Activated B cell treated with CpG ODN at 0.5 μM for 24 hours (primary cell): ENCODE results near the gene CENPT. TPM values are rescaled to one million over a fixed set of nuclear protein-coding genes. Genes with fewer than 3 reads are reported as not detected.

Experiments
- ATAC-seq: fragments of 200-7000 bp; cut with Tn5 transposase; one replicate; pipeline ENCODE4 v1.10.0; 2021; ENCODE audit warnings: low read depth, mild to moderate bottlenecking, moderate library complexity
- CTCF ChIA-PET: fragments of 350-600 bp; sonication (Branson Sonifier 250); formaldehyde crosslinking; loops from one replicate; lab custom pipeline; 2021; ENCODE audit warnings: antibody characterized with exemption; lab: Charles Lee
- POLR2A ChIA-PET: fragments of 350-600 bp; sonication (Branson Sonifier 250); formaldehyde crosslinking; loops from one replicate; lab custom pipeline; 2021; ENCODE audit warnings: antibody characterized with exemption; lab: Charles Lee
- DNase-seq: peaks from one replicate; pipeline ENCODE4 v3.0.0; 2022
- H3K27ac Mint-ChIP-seq: one replicate; pipeline ENCODE4 v1.8.0; 2020; ENCODE audit warnings: mixed read lengths
- H3K27me3 Mint-ChIP-seq: one replicate; pipeline ENCODE4 v1.8.0; 2021; ENCODE audit warnings: mixed read lengths
- H3K36me3 Mint-ChIP-seq: one replicate; pipeline ENCODE4 v1.8.0; 2021; ENCODE audit warnings: low read depth, mixed read lengths
- H3K4me1 Mint-ChIP-seq: one replicate; pipeline ENCODE4 v1.8.0; 2021; ENCODE audit warnings: mixed read lengths
- H3K4me3 Mint-ChIP-seq: one replicate; pipeline ENCODE4 v1.8.0; 2020; ENCODE audit warnings: mild to moderate bottlenecking, mixed read lengths
- H3K9me3 Mint-ChIP-seq: one replicate; pipeline ENCODE4 v1.8.0; 2020; ENCODE audit warnings: mixed read lengths
- CTCF ChIP-seq: fragments of 200-600 bp; IDR thresholded peaks from one replicate; pipeline ENCODE4 v1.8.0; 2022; ENCODE audit warnings: antibody characterized with exemption, mild to moderate bottlenecking
- intact Hi-C: fragments of 100-400 bp; cut with micrococcal nuclease; formaldehyde crosslinking; loops from one replicate; pipeline ENCODE4 v1.15.1; 2024
- total RNA-seq: library from RNA; stranded (reverse); gene quantifications from 2 replicates; pipeline ENCODE4 v1.2.3, GENCODE V29; 2022

Gene CENPT
- total RNA-seq, 1 donor from 2014 or later, result 54.2 TPM

DNA sequence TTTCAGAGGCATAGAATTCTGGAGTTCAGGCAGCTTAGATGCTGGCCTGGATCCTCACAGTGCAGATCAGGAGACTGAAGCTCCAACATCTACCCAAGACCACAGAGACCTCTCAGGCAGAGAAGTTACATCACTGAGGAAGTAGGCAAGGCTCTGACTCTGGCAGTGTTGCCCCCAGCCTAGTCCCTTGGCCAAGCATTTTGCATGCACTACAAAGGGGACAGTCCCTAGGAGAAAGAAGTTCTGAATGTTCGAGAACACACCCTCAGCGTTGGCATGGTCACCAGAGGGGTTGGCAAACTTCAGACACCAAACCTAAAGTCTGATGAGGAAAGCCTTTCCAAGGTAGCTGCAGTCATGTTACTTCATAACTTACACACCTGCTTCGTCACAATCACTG lies 43.6 kb downstream of the CENPT start:
- no peaks in the 10 kb centered on the region for H3K9me3 Mint-ChIP-seq
- peaks cover 40% of the 10 kb centered on the region for H3K36me3 Mint-ChIP-seq
- no peak for TF ChIP-seq CTCF
- peaks cover 71% of the 10 kb centered on the region for H3K4me1 Mint-ChIP-seq
- peak overlapping the region; percentile 96 for H3K4me3 Mint-ChIP-seq
- intact Hi-C loops, result loop anchor here (10.0 kb wide), 2 partner anchors 559 to 1581 kb away; partner anchors contain the start of genes FHOD1, SLC9A5 and TERF2
- ChIA-PET CTCF (interaction anchor here (0.9 to 2.6 kb wide), 3 partner anchors 12 to 237 kb away, joined by 3 to 17 read pairs (median 4); partner anchors contain the start of gene GFOD2), POLR2A (interaction anchor here (0.6 to 4.5 kb wide), 8 partner anchors 52 to 571 kb away, joined by 4 to 20 read pairs (median 6); partner anchors contain the start of gene GFOD2)
- peak overlapping the region; percentile 96 for H3K27ac Mint-ChIP-seq
- H3K27me3 Mint-ChIP-seq, result no peaks in the 10 kb centered on the region
- DNase-seq, result peak; percentile 37
- peak; percentile 26 for ATAC-seq

DNA sequence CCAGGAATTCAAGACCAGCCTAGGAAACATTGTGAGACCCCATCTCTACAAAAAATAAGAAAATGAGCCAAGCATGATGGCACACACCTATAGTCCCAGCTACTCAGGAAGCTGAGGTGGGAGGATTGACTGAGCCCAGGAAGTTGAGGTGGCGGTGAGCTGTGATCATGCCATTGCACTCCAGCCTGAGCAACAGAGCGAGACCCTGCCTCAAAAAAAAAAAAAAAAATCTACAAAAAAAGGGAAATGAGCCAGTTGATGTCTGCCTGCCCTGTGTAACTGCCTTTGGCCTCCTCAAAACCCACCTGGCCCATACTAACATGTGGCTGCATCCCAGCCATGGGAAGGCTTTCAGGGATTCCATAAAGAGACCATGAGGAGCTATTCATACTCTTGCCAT lies 45.6 kb downstream of the CENPT start:
- peak; percentile 6 for ATAC-seq
- H3K9me3 Mint-ChIP-seq, result no peaks in the 10 kb centered on the region
- TF ChIP-seq CTCF, result no peak
- H3K36me3 Mint-ChIP-seq, result peaks cover 54% of the 10 kb centered on the region
- H3K27me3 Mint-ChIP-seq, result no peaks in the 10 kb centered on the region
- intact Hi-C loops, result loop anchor here (2.0 to 10.0 kb wide), 3 partner anchors 15 to 1583 kb away; partner anchors contain the start of genes FHOD1, SLC9A5 and TERF2
- H3K27ac Mint-ChIP-seq, result peak overlapping the region; percentile 77
- CTCF ChIA-PET, result interaction anchor here (0.6 to 2.5 kb wide), 6 partner anchors 15 to 291 kb away, joined by 3 to 13 read pairs (median 4); no protein-coding TSS in a partner anchor
- peaks cover 76% of the 10 kb centered on the region for H3K4me1 Mint-ChIP-seq
- POLR2A ChIA-PET, result interaction anchor here (0.6 to 4.5 kb wide), 11 partner anchors 15 to 488 kb away, joined by 3 to 20 read pairs (median 4); partner anchors contain the start of gene GFOD2
- H3K4me3 Mint-ChIP-seq, result peak overlapping the region; percentile 52
- DNase-seq, result peak; percentile 35

DNA sequence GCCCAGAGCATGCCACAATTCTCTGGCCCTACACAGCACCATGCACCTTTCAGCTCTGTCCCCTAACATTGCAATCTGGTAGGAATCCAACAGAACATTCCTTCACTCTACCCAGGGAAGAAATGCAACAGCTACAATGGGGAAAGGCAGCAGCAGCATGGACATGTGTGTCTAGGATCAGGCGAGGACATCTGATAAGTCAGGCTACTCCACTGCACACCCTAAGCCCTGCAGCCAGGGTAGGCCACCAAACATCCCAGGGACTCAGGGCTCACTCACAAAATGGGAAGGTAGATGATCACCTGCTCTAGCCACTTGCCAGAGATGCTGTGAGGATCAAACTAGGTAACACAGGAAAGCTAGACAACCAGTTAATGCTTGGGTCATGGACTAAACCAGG lies 46.3 kb downstream of the CENPT start:
- no peak for ATAC-seq
- ChIA-PET CTCF (interaction anchor here (0.7 to 2.5 kb wide), 4 partner anchors 15 to 255 kb away, joined by 3 to 13 read pairs (median 6); no protein-coding TSS in a partner anchor), POLR2A (interaction anchor here (0.6 to 4.5 kb wide), 9 partner anchors 15 to 424 kb away, joined by 3 to 20 read pairs (median 4); partner anchors contain the start of gene GFOD2)
- H3K27me3 Mint-ChIP-seq, result no peaks in the 10 kb centered on the region
- H3K27ac Mint-ChIP-seq, result peak overlapping the region; percentile 77
- intact Hi-C loops, result loop anchor here (2.0 to 10.0 kb wide), 3 partner anchors 14 to 1584 kb away; partner anchors contain the start of genes FHOD1, SLC9A5 and TERF2
- no peak for DNase-seq
- H3K36me3 Mint-ChIP-seq, result peaks cover 57% of the 10 kb centered on the region
- no peak overlapping the region for H3K4me3 Mint-ChIP-seq
- peaks cover 77% of the 10 kb centered on the region for H3K4me1 Mint-ChIP-seq
- no peak for TF ChIP-seq CTCF
- no peaks in the 10 kb centered on the region for H3K9me3 Mint-ChIP-seq

DNA sequence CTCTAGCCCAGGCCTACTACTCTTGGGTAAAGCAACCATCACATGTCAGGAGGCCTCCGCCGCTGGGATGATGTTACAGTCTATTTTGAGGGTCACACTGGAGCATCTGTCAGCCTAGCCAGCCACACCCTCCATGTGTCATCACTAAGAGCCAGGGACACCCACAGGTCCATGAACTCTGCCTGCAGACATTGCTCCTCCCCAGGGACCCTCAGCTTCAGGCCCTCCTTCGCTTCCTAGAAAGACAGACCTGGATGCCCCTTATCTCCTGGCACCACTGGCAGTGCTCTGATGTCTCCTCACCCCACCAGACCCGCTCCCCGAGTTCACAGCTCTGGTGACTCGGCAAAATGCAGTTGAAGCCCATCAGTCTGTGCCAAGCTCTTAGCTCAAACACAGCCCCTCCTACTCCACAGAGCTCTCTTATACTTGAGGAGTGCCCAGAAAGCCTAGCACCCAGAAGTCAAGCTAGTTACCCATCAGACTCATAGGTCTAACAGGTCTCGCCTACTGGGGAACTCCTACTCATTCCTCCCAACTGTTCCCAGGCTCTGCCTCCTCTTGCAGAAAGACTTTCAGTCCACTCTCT lies 47.1 kb downstream of the CENPT start:
- ChIA-PET CTCF (interaction anchor here (1.4 to 2.5 kb wide), 3 partner anchors 16 to 128 kb away, joined by 4 to 13 read pairs (median 9); no protein-coding TSS in a partner anchor), POLR2A (interaction anchor here (4.5 kb wide), 1 partner anchor 81 kb away, joined by 20 read pairs; the partner anchor contains the start of gene GFOD2)
- Mint-ChIP-seq H3K4me1 (peaks cover 72% of the 10 kb centered on the region), H3K27ac (peak overlapping the region; percentile 56), H3K36me3 (peaks cover 56% of the 10 kb centered on the region), H3K27me3 (no peaks in the 10 kb centered on the region), H3K4me3 (no peak overlapping the region), H3K9me3 (no peaks in the 10 kb centered on the region)
- intact Hi-C loops, result loop anchor here (2.0 to 10.0 kb wide), 3 partner anchors 14 to 1584 kb away; partner anchors contain the start of genes FHOD1, SLC9A5 and TERF2
- ATAC-seq (no peak), DNase-seq (no peak)
- TF ChIP-seq CTCF, result no peak
